GM18520 (cell line): ENCODE measurements around the gene ADAMTS2.
"Not testable (repeated sequence)": the region's sequence is repeated elsewhere in the genome, so short reads cannot be mapped to it uniquely, and the experiment has no call there.

Source experiments
- ATAC-seq: cut with Tn5 transposase; IDR thresholded peaks from one replicate; pipeline ENCODE4 v1.9.1; 2021; ENCODE audit not compliant: unreplicated experiment

The ADAMTS2 gene

DNA sequence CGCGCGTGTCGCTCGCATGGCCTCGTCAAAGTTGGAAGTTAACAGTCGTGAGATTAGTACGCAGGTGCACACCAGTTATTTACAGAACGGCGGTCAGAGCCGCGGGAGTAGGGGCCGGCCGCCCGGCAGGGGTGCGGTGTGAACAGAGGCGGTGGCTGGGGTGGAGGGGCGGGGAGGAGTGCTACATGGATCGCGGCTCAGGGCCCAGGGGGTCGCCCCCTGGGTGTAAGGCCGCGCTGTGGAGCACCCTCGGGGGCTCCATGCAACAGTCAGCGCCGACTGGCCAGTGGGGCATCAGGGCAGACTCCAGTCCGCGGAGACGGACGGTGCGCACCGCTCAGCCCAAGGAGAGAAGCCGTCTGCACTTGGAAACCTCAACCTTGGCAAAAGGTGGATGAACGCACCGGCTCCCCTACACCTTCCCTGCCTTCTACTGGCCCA is 224.8 kb downstream of the ADAMTS2 start:
- no peak for ATAC-seq

DNA sequence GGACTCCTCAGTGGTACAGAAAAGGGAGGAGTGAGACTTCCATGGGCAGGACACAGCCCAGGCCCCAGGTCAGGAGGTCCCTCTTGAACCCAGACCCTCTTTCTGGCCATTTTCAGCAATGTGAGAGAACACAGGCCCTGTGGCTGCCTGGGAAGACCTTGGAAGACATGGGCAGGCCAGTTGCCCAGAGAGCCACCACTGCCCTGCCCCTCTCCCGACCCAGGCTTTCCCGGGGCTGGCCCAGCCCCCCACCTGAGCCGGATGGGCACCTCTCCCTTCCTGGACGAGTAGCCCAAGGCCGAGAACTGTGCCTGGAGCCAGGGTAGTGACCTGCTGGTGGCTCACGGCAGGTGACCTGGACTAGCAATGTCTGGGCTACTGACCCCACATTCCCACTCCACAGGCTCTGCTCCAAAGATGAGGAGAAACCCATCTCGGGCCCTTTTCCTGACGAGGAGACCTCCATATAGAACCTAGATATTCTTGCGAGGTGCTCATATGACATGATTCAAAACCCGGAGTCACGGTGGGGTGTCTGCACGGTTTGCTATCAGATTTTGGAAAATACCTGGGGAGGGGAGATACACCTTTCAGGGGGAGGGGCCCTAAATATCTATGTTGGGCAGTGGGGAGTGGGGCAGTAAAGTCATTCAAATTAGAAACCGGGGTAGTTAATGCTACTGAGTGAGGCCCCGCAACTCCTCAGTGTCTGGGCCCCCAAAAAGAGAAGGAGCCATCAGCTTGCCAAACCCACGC is 225.7 kb downstream of the ADAMTS2 start:
- ATAC-seq: no peak

DNA sequence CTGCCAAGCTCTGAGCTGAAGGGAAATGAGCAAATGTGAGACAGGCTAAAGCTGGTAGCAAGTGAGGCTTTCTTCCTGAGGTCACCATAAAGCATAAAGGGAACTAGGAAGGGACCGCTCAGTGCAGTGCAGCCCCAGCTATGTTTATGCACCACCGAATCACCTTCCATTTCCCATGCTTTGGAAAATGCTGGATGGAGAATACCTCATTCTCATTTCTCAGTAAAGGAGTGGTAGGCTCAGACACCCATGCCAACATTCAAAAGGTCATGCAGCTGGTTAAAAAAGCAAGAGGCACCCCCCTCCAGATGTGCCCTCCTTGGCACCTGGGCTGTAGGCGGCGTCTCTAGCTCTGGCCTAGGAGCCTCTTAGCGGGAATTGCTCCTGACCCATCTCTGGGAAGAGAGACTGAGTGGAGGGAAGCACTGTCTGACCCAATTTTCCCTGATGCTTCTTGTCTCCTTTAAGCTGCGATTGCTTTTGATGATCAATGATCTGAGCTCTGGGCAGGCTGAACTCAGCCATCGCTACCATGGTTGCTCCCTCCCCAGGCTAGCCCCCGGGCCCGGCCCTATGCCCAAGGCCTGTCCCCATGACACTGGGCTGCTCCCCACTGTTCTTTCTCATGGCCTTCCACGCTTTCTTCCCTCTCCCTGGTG is 226.4 kb downstream of the ADAMTS2 start:
- ATAC-seq: no peak

DNA sequence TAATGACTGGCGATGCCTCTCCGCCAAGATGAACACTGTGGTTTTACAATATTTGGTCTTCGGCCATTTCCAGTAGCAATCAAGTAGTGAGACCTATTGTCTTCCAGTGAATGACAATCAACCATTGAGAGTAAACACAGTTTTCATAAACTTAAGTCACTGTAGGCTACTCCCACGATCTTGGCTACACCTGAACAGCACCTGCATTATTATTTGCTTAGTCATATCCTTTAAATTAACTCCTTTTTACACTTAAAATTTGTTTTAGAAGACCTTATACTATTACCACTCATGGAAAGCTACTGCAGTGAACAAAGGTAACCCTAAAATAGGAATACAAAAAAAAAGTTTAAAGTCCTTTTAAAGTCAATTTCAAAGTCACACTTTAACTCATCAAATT is 226.9 kb downstream of the ADAMTS2 start:
- ATAC-seq: no peak

DNA sequence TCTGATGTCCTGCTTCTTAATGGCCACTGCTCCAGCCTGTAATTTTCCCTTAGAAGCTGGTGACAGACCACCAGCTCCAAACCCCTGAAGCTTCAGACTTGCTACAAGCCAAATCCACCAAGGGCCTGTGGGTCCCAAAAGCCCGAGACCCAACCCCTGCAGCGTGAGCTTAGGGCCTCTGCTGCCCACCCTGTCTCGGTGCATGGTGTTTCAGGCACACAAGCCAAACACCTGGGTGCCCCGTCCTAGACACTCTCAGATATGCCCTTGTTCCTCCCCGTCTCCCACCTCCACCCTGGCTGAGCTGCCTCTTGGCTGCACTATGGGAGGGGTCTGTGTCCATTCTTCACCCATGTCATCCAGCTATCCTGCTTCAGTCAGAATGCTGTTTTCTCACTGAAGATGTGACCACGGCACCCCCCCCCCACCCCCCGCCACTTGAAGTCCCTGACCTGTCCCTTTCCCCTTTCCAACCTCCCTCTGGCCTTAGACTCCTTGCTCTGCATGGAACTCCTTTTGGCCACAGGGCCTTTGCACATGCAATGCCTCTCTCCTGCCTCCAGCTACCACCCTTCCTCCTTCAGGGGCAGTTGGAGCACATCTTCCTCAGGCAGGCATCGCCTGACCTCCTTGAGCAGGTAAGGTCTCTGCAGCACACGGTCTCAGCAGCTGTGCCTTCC is 229.3 kb downstream of the ADAMTS2 start:
- no peak for ATAC-seq

DNA sequence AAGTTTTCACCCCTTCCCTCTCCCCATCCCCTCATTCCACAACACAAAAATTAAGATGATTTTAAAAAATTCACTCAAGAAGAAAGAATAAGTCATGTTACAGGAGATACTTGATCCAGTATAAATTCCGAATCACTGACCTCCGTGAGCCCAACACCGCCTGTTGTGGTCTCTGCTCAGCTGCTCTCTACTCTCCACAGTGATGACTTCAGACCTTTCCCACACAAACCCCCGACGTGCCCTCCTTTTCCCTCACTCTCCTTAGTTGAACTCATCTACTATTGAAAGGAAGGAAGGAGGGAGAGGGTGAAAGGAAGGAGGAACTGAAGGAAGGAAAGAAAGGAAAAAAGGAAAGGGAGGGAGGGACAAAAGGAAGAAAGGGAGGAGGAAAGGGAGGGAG is 230.0 kb downstream of the ADAMTS2 start:
- no peak for ATAC-seq

DNA sequence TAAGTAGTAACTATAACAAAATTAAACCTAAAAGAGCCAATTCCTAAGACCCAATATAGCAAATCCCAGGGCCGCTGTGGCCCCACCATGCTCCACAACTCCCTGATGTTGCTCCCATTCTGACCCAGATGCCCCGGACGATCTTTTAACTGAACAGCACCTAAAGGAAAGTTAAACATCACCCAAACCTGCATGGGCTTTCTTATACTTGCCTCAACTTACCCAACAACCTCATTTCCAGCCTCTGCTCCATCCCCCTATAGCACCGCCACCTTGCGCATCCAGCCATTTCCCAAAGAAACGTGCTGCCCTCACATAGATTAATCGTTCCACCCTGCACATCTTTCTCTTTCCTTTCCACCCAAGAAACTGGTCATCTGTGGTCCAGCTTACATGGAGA is 230.5 kb downstream of the ADAMTS2 start:
- ATAC-seq: no peak

DNA sequence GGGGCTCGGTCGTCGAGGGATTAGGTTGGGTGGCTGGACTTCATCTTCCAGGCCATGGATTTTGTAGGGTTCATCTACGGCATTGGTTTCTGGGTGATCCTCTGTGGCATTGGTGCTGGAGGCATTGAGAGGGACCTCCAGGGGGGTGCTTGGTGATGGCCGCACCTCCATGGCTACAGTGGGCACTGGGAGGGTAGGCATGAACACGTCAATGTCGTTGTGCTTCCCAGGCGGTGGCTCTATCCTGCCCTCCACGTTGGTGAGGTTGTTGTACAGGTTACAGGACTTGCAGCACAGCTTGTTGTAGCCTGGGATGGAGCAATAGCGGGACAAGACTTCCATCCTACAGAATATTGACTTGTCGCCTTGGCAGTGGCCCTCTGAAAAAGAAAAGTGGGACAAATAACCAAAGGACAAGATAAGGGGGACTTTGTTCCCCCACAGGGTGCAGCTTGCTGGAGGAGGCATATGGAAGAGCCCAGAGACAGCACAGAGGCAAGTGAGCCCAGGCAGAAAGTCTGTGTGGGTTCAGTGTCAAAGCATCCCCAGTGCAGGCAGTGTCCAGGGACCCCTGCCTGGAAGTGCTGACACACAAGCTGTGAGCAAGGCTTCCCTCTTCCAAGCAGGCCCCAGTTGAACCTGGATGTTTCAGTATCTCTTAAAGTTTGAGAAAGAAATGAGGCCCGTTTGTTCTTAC is 231.2 kb downstream of the ADAMTS2 start:
- no peak for ATAC-seq

DNA sequence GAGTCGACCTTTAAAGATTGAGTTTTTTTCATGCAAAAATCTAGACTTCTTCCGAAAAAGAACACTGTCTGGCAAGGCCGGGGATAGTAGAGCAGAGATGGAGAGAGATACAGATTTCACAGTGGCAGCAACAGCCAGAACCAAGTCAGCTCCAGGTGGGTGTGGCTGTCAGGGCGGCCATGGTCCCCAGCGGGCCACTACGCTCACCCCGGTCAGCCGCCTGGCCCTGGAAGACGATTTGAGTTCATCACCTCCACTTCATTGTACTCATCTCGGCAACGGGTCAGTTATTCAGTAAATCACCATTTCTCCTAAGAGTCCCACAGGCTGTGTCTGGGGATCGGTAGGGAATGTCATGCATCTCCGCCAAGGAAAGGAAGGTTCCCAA is 232.1 kb downstream of the ADAMTS2 start:
- no peak for ATAC-seq

DNA sequence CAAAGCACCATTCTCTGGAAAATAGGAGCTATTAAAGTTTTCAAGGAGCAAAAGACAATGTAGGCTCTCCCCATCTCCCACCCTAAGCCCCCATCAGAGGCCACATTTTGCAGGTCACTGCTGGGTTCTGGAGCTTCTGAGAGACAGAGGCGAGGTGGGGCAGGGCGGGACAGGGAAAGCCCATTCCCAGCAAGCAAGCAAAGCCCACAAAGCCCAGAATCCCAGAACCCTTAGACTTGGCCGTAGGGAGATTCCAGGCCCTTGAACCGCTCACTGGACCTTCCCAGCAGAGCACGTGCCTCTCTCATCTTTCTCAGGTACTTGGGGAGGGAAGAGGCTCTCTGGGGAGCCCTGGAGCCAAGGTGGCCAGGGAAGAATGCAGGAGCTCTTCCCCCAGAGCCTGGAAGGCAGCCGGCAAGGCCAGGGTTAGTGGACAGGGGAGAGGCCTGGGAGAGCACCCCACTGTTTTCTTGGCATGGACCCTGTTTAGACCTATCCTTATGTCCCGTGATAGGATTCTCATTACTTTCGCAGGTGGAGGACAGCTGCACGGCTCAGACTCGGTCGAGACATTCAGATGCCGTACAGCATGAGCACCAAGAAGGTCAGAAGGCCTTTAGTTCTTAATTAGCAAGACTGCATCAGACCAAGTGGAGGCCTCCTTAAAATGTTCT is 232.7 kb downstream of the ADAMTS2 start:
- ATAC-seq: no peak

DNA sequence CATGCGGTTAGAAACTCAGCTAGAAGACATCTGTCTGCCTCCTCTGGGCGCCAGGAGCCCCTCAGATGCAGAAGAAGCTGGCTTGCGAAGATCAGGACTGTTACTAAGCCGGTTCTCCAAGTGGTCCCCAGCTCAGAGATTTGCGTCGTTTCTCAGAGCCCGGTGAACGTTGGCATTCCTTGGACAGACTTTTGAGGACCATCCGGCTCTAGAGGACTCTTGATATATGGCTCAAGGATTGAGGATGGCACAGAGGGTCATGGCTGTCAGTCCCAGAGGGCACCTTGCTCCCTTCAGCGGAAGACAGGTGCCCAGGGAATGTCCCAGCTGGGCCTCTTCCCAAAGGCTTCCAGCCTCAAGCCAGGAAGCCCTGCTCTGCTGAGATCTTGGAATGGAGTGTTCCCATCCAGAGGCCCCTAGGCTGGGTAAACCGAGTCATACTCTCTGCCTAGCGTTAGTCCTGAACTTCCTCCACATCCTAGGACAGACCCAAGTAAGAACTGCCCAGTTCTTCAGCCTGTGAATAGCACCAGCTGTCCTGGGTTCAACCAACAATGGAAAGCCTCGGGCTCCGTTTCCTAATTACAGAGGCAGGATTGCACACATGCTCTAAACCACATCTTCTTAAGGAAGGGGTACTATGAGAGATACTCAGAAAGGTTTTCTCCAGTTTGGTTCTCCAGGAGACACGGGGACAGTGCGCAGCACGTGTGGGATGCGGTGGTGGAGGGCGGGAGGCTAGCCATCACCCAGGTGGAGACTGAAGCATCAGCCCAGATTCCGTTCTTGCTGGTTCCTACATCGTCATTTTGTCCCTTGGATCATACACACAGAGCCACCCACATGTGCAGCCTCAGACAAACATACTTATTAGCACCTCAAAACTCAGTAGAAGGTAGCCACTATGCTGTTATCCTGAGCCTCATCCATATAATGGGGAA is 233.7 kb downstream of the ADAMTS2 start:
- ATAC-seq: no peak

DNA sequence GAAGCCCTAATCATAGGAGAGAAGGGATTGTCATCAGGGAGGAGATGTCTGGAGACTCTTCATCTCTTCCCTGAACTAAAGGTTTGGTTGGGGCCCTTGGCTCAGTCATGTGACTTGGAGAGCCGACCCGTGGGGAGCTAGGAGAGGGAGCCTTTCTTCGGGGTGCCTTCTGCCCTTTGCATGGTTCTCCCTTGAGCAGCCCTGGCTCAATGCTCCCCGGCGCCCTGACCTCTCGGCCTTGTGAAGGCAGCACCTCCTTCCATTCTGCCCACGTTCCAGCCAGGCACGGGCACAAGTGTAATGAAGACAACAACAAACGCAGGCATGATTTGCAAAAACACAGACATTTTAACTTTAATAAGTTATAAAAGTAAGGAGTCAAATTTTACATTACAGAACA is 234.7 kb downstream of the ADAMTS2 start:
- ATAC-seq: no peak

DNA sequence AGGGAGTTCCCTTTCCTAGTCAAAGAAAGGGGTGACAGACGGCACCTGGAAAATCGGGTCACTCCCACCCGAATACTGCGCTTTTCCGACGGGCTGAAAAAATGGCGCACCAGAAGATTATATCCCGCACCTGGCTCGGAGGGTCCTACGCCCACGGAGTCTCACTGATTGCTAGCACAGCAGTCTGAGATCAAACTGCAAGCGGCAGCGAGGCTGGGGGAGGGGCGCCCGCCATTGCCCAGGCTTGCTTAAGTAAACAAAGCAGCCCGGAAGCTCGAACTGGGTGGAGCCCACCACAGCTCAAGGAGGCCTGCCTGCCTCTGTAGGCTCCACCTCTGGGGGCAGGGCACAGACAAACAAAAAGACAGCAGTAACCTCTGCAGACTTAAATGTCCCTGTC is 244.0 kb downstream of the ADAMTS2 start:
- not testable (repeated sequence) for ATAC-seq

DNA sequence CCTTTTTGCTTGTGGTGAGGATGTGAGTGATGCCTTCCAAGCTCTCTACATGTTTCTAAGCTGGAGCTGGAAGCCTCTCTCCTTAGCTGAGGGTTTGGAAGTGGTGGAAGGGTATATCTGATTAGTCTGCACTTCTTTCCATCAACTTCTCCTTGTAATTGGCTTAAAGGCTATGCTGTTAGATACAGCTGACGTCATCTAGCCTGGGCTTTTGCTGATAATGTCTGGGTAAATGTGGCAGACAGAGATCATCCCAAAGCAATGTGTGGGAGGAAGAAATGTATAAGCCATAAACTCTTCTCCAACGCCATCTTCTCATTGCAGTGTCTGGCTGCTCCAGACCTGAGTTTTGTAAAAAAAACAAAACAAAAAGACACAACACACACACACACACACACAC is 255.8 kb downstream of the ADAMTS2 start:
- ATAC-seq: no peak

DNA sequence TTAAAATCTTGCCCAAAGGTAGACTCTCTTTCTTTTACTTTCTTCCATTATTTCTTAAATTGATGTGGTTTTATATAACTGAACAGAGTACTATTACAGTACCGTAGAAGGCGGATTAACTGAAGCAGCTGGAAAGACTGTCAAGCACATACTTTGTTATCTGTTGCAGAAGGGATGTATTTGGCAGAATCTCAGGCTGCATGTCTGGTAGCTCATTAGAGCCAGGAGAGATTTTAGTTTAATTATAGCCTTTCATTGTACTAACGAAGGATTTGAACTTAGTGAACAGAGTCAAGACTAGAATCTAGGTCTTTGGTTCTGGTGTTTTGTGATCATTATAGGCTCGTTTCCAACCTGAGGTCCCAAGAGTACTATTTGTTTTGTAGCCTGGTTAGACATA is 264.5 kb downstream of the ADAMTS2 start:
- ATAC-seq: no peak

DNA sequence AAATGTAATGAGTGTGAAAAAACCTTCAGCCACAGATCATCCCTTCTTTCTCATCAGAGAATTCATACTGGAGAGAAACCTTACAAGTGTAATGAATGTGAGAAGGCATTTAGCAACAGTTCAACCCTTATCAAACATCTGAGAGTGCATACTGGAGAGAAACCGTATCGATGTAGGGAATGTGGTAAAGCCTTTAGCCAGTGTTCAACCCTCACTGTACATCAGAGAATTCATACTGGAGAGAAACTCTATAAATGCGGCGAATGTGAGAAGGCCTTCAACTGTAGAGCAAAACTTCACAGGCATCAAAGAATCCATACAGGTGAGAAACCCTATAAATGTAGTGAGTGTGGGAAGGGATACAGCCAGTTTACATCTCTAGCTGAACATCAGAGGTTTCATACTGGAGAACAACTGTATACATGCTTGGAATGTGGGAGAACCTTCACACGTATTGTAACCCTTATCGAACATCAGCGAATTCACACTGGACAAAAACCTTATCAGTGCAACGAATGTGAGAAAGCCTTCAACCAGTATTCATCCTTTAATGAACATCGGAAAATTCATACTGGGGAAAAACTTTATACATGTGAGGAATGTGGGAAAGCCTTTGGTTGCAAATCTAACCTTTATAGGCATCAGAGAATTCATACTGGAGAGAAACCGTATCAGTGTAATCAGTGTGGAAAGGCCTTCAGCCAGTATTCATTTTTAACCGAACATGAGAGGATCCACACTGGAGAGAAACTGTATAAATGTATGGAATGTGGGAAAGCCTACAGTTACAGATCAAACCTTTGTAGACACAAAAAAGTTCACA is 265.9 kb downstream of the ADAMTS2 start:
- no peak for ATAC-seq

DNA sequence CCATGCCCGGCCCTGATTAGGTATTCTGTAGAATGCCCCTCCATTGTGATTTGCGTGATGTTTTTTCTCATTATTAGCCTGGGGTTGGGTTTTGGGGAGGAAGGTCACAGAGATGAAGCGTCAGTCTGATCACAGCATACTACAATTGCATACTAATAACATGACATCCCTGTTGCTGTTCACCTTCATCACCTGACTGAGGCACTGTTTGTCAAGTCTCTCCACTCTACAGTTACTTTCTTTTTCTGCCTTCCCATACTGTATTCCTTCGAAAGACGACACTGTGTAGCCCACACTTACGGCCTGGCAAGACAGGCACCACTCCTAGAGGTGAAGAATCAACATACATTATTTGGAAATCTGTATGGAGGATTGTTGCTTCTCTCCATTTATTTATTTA is 279.6 kb downstream of the ADAMTS2 start:
- no peak for ATAC-seq

DNA sequence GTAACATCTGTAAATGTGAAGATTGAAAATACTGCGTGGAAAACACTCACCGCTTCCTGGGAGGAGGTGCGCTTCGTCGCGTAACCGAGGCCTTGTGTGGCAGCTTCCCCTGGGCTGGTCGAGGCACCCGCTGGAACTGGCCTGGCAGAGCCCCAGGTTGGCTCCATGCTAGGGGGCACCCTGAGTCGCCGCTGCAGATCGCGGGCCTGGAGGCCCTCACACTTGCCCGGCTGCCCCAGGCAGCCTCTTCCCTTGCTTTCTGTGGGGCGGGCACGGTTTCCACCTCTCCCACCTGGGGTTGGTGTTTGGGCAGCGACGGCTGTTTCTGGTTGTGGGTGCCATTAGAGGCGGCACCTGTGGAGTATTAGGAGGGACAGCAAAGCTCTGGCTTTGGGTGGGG is 284.2 kb downstream of the ADAMTS2 start:
- no peak for ATAC-seq
